ENCODE data around the gene MYO18A.

Gene MYO18A

GRCh38 chr17:29074488-29074887 is 105.7 kb downstream of the MYO18A start:
- peaks cover 0 to 24% of the 10 kb centered on the region in 2 donors for H3K36me3 ChIP-seq (replicated peaks in 1 of 2; ENCODE audit: control insufficient read depth in 2 of 2, insufficient read depth in 2 of 2, low read length in 2 of 2)
- no peak overlapping the region for H2BK15ac ChIP-seq (ENCODE audit: low read length)
- no peak overlapping the region for H4K8ac ChIP-seq (ENCODE audit: low read depth, low read length)
- H3K9ac ChIP-seq (ENCODE audit: low read depth, low read length, poor library complexity) = no peak overlapping the region
- H3K14ac ChIP-seq (ENCODE audit: low read length) = no peak overlapping the region
- H2AFZ ChIP-seq (ENCODE audit: low read length) = no peak overlapping the region
- no peak overlapping the region for H2BK5ac ChIP-seq (ENCODE audit: low read length)
- H2BK120ac ChIP-seq (ENCODE audit: low read depth, low read length) = no peak overlapping the region
- H2AK5ac ChIP-seq (ENCODE audit: low read depth, low read length) = no peak overlapping the region
- no peak overlapping the region for H3K27ac ChIP-seq (replicated peaks; ENCODE audit: low read length)
- no peak overlapping the region for H4K91ac ChIP-seq (ENCODE audit: low read depth, low read length, poor library complexity)
- H3K4me1 ChIP-seq (ENCODE audit: control insufficient read depth in 2 of 2, insufficient read depth in 1 of 2, low read depth in 1 of 2, low read length in 2 of 2) = peaks cover 3 to 29% of the 10 kb centered on the region in 2 donors
- H3K4me3 ChIP-seq (ENCODE audit: low read length in 2 of 2) = no peak overlapping the region
- H3K23ac ChIP-seq (ENCODE audit: low read depth, low read length, poor library complexity) = no peak overlapping the region
- no peaks in the 10 kb centered on the region for H3K27me3 ChIP-seq (ENCODE audit: control insufficient read depth in 3 of 3, insufficient read depth in 3 of 3, low read depth in 1 of 3, low read length in 3 of 3)
- H3K4ac ChIP-seq (ENCODE audit: low read length) = no peak overlapping the region
- no peak overlapping the region for H3K4me2 ChIP-seq (ENCODE audit: insufficient read depth, low read length, poor library complexity, severe bottlenecking)
- H3K18ac ChIP-seq (ENCODE audit: low read length) = no peak overlapping the region
- H3K79me1 ChIP-seq (ENCODE audit: low read depth, low read length) = no peaks in the 10 kb centered on the region
- no CpG with 5 or more reads among the region's 12 CpGs for WGBS, 2 donors (ENCODE audit: extremely low coverage in 2 of 2, insufficient read length in 2 of 2, insufficient replicate concordance in 1 of 2)
- no peaks in the 10 kb centered on the region for H3K9me3 ChIP-seq (replicated peaks in 1 of 2; ENCODE audit: control insufficient read depth in 2 of 2, insufficient read depth in 1 of 2, low read depth in 1 of 2, low read length in 2 of 2)
- H2BK12ac ChIP-seq (ENCODE audit: low read length) = no peak overlapping the region
- DNase-seq (ENCODE audit: low spot score) = no peak

- no peak overlapping the region for H4K91ac ChIP-seq (ENCODE audit: low read depth, low read length, poor library complexity)
- no peak overlapping the region for H3K4me3 ChIP-seq (ENCODE audit: low read length in 2 of 2)
- no peak overlapping the region for H3K14ac ChIP-seq (ENCODE audit: low read length)
Measured at GRCh38 chr17:29073520-29073919, 106.7 kb downstream of the MYO18A start.

GRCh38 chr17:29073045-29073444 is 107.2 kb downstream of the MYO18A start:
- H3K27ac ChIP-seq (replicated peaks; ENCODE audit: low read length) = no peak overlapping the region
- H2BK5ac ChIP-seq (ENCODE audit: low read length) = no peak overlapping the region
- H3K79me1 ChIP-seq (ENCODE audit: low read depth, low read length) = no peaks in the 10 kb centered on the region
- no peak overlapping the region for H3K9ac ChIP-seq (ENCODE audit: low read depth, low read length, poor library complexity)
- no peak overlapping the region for H4K91ac ChIP-seq (ENCODE audit: low read depth, low read length, poor library complexity)
- H2BK15ac ChIP-seq (ENCODE audit: low read length) = no peak overlapping the region
- H2AK5ac ChIP-seq (ENCODE audit: low read depth, low read length) = no peak overlapping the region
- no peaks in the 10 kb centered on the region for H3K27me3 ChIP-seq (ENCODE audit: control insufficient read depth in 3 of 3, insufficient read depth in 3 of 3, low read depth in 1 of 3, low read length in 3 of 3)
- no peaks in the 10 kb centered on the region for H3K9me3 ChIP-seq (replicated peaks in 1 of 2; ENCODE audit: control insufficient read depth in 2 of 2, insufficient read depth in 1 of 2, low read depth in 1 of 2, low read length in 2 of 2)
- H3K4me2 ChIP-seq (ENCODE audit: insufficient read depth, low read length, poor library complexity, severe bottlenecking) = no peak overlapping the region
- H3K36me3 ChIP-seq (replicated peaks in 1 of 2; ENCODE audit: control insufficient read depth in 2 of 2, insufficient read depth in 2 of 2, low read length in 2 of 2) = peaks cover 0 to 11% of the 10 kb centered on the region in 2 donors
- no peak overlapping the region for H3K14ac ChIP-seq (ENCODE audit: low read length)
- H2BK12ac ChIP-seq (ENCODE audit: low read length) = no peak overlapping the region
- no peak overlapping the region for H3K23ac ChIP-seq (ENCODE audit: low read depth, low read length, poor library complexity)
- H4K8ac ChIP-seq (ENCODE audit: low read depth, low read length) = no peak overlapping the region
- no peak overlapping the region for H3K18ac ChIP-seq (ENCODE audit: low read length)
- no peak for DNase-seq (ENCODE audit: low spot score)
- no CpG with 5 or more reads among the region's 2 CpGs for WGBS, 2 donors (ENCODE audit: extremely low coverage in 2 of 2, insufficient read length in 2 of 2, insufficient replicate concordance in 1 of 2)
- no peak overlapping the region for H3K4me3 ChIP-seq (ENCODE audit: low read length in 2 of 2)
- no peak overlapping the region for H2AFZ ChIP-seq (ENCODE audit: low read length)
- peaks cover 3 to 25% of the 10 kb centered on the region in 2 donors for H3K4me1 ChIP-seq (ENCODE audit: control insufficient read depth in 2 of 2, insufficient read depth in 1 of 2, low read depth in 1 of 2, low read length in 2 of 2)
- peak overlapping the region; percentile 1 for H2BK120ac ChIP-seq (ENCODE audit: low read depth, low read length)
- H3K4ac ChIP-seq (ENCODE audit: low read length) = no peak overlapping the region

More at GRCh38 chr17:29073520-29073919, 106.7 kb downstream of the MYO18A start:
- no peak for DNase-seq (ENCODE audit: low spot score)
- Histone ChIP-seq H3K79me1 (ENCODE audit: low read depth, low read length) (no peaks in the 10 kb centered on the region), H3K9ac (ENCODE audit: low read depth, low read length, poor library complexity) (no peak overlapping the region), H3K23ac (ENCODE audit: low read depth, low read length, poor library complexity) (no peak overlapping the region), H3K18ac (ENCODE audit: low read length) (peak overlapping the region; percentile 7), H3K36me3 (replicated peaks in 1 of 2; ENCODE audit: control insufficient read depth in 2 of 2, insufficient read depth in 2 of 2, low read length in 2 of 2) (peaks cover 0 to 15% of the 10 kb centered on the region in 2 donors), H3K4ac (ENCODE audit: low read length) (no peak overlapping the region), H2AK5ac (ENCODE audit: low read depth, low read length) (no peak overlapping the region), H3K4me2 (ENCODE audit: insufficient read depth, low read length, poor library complexity, severe bottlenecking) (no peak overlapping the region), H3K27ac (replicated peaks; ENCODE audit: low read length) (no peak overlapping the region), H2BK120ac (ENCODE audit: low read depth, low read length) (peak overlapping the region; percentile 1), H2BK5ac (ENCODE audit: low read length) (no peak overlapping the region), H4K8ac (ENCODE audit: low read depth, low read length) (no peak overlapping the region), H2BK12ac (ENCODE audit: low read length) (no peak overlapping the region), H3K27me3 (ENCODE audit: control insufficient read depth in 3 of 3, insufficient read depth in 3 of 3, low read depth in 1 of 3, low read length in 3 of 3) (no peaks in the 10 kb centered on the region), H2BK15ac (ENCODE audit: low read length) (no peak overlapping the region), H3K4me1 (ENCODE audit: control insufficient read depth in 2 of 2, insufficient read depth in 1 of 2, low read depth in 1 of 2, low read length in 2 of 2) (peaks cover 3 to 26% of the 10 kb centered on the region in 2 donors), H3K9me3 (replicated peaks in 1 of 2; ENCODE audit: control insufficient read depth in 2 of 2, insufficient read depth in 1 of 2, low read depth in 1 of 2, low read length in 2 of 2) (no peaks in the 10 kb centered on the region), H2AFZ (ENCODE audit: low read length) (no peak overlapping the region)
- WGBS, 2 donors (ENCODE audit: extremely low coverage in 2 of 2, insufficient read length in 2 of 2, insufficient replicate concordance in 1 of 2) = no CpG with 5 or more reads among the region's 4 CpGs

DNA sequence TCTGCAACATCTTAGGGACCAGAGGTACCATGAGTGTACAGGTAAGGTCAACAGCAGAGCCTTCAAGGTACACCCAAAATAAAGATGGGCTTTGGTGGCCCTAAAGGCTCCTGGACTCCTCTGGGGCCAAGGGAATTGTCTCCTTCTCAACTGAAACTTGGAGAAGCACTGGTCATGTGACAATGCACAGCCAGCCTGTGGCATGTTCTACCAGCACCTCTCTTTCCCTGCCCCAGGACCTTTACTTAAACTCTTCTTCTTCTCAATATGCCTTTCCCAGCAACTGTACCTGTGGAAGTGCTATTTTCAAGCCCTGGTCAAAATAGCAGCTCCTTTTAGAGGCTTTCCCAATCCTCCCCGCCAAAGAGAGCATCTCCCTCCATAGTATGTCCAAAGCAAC is 108.9 kb downstream of the MYO18A start:
- Histone ChIP-seq H3K4me1 (ENCODE audit: control insufficient read depth in 2 of 2, insufficient read depth in 1 of 2, low read depth in 1 of 2, low read length in 2 of 2) (peaks cover 3 to 25% of the 10 kb centered on the region in 2 donors), H3K27ac (replicated peaks; ENCODE audit: low read length) (no peak overlapping the region), H3K23ac (ENCODE audit: low read depth, low read length, poor library complexity) (no peak overlapping the region), H3K18ac (ENCODE audit: low read length) (peak overlapping the region; percentile 15), H2BK120ac (ENCODE audit: low read depth, low read length) (no peak overlapping the region), H3K79me1 (ENCODE audit: low read depth, low read length) (no peaks in the 10 kb centered on the region), H4K8ac (ENCODE audit: low read depth, low read length) (no peak overlapping the region), H2AK5ac (ENCODE audit: low read depth, low read length) (peak overlapping the region; percentile 72), H2BK12ac (ENCODE audit: low read length) (no peak overlapping the region), H2BK5ac (ENCODE audit: low read length) (no peak overlapping the region), H3K27me3 (ENCODE audit: control insufficient read depth in 3 of 3, insufficient read depth in 3 of 3, low read depth in 1 of 3, low read length in 3 of 3) (no peaks in the 10 kb centered on the region), H2AFZ (ENCODE audit: low read length) (no peak overlapping the region), H3K9me3 (replicated peaks in 1 of 2; ENCODE audit: control insufficient read depth in 2 of 2, insufficient read depth in 1 of 2, low read depth in 1 of 2, low read length in 2 of 2) (no peaks in the 10 kb centered on the region), H4K91ac (ENCODE audit: low read depth, low read length, poor library complexity) (no peak overlapping the region), H3K14ac (ENCODE audit: low read length) (no peak overlapping the region), H3K4ac (ENCODE audit: low read length) (no peak overlapping the region), H2BK15ac (ENCODE audit: low read length) (no peak overlapping the region), H3K9ac (ENCODE audit: low read depth, low read length, poor library complexity) (no peak overlapping the region), H3K36me3 (replicated peaks in 1 of 2; ENCODE audit: control insufficient read depth in 2 of 2, insufficient read depth in 2 of 2, low read length in 2 of 2) (no peaks in the 10 kb centered on the region), H3K4me3 (ENCODE audit: low read length in 2 of 2) (no peak overlapping the region), H3K4me2 (ENCODE audit: insufficient read depth, low read length, poor library complexity, severe bottlenecking) (no peak overlapping the region)
- WGBS, 2 donors (ENCODE audit: extremely low coverage in 2 of 2, insufficient read length in 2 of 2, insufficient replicate concordance in 1 of 2) = no CpG with 5 or more reads among the region's 1 CpG
- DNase-seq (ENCODE audit: low spot score) = no peak

All from neuronal stem cell (in vitro differentiated cells).